Transverse colon (tissue), 4 donors: Measurements from ENCODE around the gene CP. TPM values are rescaled to one million over a fixed set of nuclear protein-coding genes. Genes with fewer than 3 reads are reported as not detected.

Experiments used
- DNase-seq: peaks from one replicate; pipeline ENCODE4 v3.0.0-alpha.2; 2019
- H3K27ac ChIP-seq, 4 donors: fragments of 200-600 bp; sonication (generic); 2 replicates each; pipeline ENCODE4 v1.5.1; 2016 to 2018; ENCODE audit warnings: inconsistent platforms in 4 of 4
- H3K27me3 ChIP-seq: fragments of 200-600 bp; sonication (generic); 2 replicates; pipeline ENCODE4 v1.5.1; 2017; ENCODE audit warnings: inconsistent platforms
- H3K36me3 ChIP-seq, 4 donors: fragments of 200-600 bp; sonication (generic); 2 replicates each; pipeline ENCODE4 v1.5.1; 2017 to 2019; ENCODE audit warnings: inconsistent platforms in 4 of 4
- H3K4me1 ChIP-seq, 4 donors: fragments of 200-600 bp; sonication (generic); 2 replicates each; pipeline ENCODE4 v1.5.1; 2017 to 2020; ENCODE audit warnings: inconsistent platforms in 4 of 4
- H3K4me3 ChIP-seq, 4 donors: fragments of 200-600 bp; sonication (generic); 1 replicate in 1 of 4; 2 replicates in 3 of 4; pipeline versions ENCODE4 v1.5.1 to v1.6.1; 2017 to 2019; ENCODE audit warnings: inconsistent platforms in 4 of 4
- H3K9me3 ChIP-seq, 2 donors: fragments of 200-600 bp; sonication (generic); 2 replicates each; pipeline ENCODE4 v1.5.1; 2017 to 2019; ENCODE audit warnings: inconsistent platforms in 2 of 2
- CTCF ChIP-seq, 5 experiments: fragments of 200-600 bp in 3 of 5; fragments of 450-650 bp in 2 of 5; sonication (generic) in 3 of 5; IDR thresholded peaks; 1 replicate in 2 of 5; 2 replicates in 3 of 5; pipeline ENCODE4 v1.5.1; 2016 to 2017; ENCODE audit warnings: antibody characterized with exemption in 5 of 5, inconsistent platforms in 3 of 5, mild to moderate bottlenecking in 2 of 5, moderate library complexity in 1 of 5
- EP300 ChIP-seq: sonication (generic); formaldehyde crosslinking; IDR thresholded peaks from one replicate; pipeline ENCODE4 v1.6.1; 2017; ENCODE audit warnings: antibody characterized with exemption, low read depth
- POLR2A ChIP-seq: fragments of 450-650 bp; IDR thresholded peaks from one replicate; pipeline ENCODE4 v1.6.1; 2016; ENCODE audit warnings: antibody characterized with exemption, mild to moderate bottlenecking, moderate library complexity
- POLR2AphosphoS5 ChIP-seq, 3 donors: sonication (generic); formaldehyde crosslinking; IDR thresholded peaks; one replicate each; pipeline ENCODE4 v1.6.1; 2016; ENCODE audit warnings: antibody characterized with exemption in 3 of 3
- WGBS, 2 donors: methylation state at CpG; one replicate each; pipeline ENCODE4 v1.1.5; 2018; ENCODE audit warnings: low coverage in 1 of 2; 5-methylcytosine and 5-hydroxymethylcytosine counted together
- in situ Hi-C, 4 donors: fragments of 200-750 bp; cut with MboI; loops; one replicate each; pipeline versions ENCODE4 v1.15.0 to v1.15.1; 2017; ENCODE audit warnings: low sequenced_read_pairs in 3 of 4, low pct_ligation_motif_present in 1 of 4, low pct_unique_long_range_greater_than_20kb in 1 of 4
- intact Hi-C: fragments of 100-400 bp; cut with DNase I; formaldehyde crosslinking; loops from one replicate; pipeline ENCODE4 v1.15.1; 2023; ENCODE audit warnings: low total_unique reads
- total RNA-seq, 4 donors: library from RNA; depleted of rRNA; stranded (reverse); fragments of >200 nt; gene quantifications; one replicate each; pipeline ENCODE4 v1.1.0, GENCODE V29; 2016

The CP gene
- total RNA-seq, 4 donors from 2014 or later = 0.80 to 19.5 (median 7.0) TPM; not detected in 1

GRCh38 chr3:149252272-149252671, 30.6 kb upstream of the CP start:
- in situ Hi-C loops (no loop called here), intact Hi-C loops (no loop called here)
- H3K27me3 ChIP-seq = no peaks in the 10 kb centered on the region
- peaks cover 0 to 10% (median 5%) of the 10 kb centered on the region in 4 donors for H3K4me1 ChIP-seq
- DNase-seq = no peak
- no peaks in the 10 kb centered on the region for H3K9me3 ChIP-seq
- no peak overlapping the region for H3K27ac ChIP-seq
- H3K36me3 ChIP-seq = no peaks in the 10 kb centered on the region
- no peak for TF ChIP-seq POLR2A
- no peak for TF ChIP-seq POLR2AphosphoS5 (IDR thresholded peaks at IDR 0.05)
- 74 to 79% methylated on average over 2 of the region's 2 CpGs for WGBS, 2 donors
- H3K4me3 ChIP-seq = no peak overlapping the region

DNA sequence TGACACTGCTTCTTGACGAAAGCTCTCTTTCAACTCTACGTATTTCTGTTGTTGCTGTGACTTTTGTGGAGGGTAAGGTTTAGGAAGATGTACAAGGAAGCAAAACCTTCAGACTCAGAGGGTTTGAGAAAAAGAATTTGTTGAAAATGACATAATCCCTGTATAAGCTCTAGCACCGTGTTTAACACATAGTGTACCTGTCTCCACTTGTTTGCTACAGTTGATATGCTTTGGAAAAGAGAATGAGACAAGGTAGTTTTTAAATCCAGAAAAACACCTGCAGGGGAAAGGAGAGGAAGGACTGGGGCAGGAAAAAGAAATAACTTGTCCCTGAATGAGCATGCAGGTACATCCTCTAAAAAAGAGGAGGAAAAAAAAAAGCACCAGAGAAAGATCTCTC, 29.6 kb upstream of the CP start:
- TF ChIP-seq CTCF (IDR thresholded peaks at IDR 0.05) (no peak), POLR2AphosphoS5 (IDR thresholded peaks at IDR 0.05) (no peak)
- 94 to 100% methylated on average over 2 to 3 of the region's 3 CpGs for WGBS, 2 donors
- Histone ChIP-seq H3K36me3 (no peaks in the 10 kb centered on the region), H3K4me1 (peaks cover 3 to 21% (median 12%) of the 10 kb centered on the region in 4 donors), H3K9me3 (no peaks in the 10 kb centered on the region), H3K27ac (no peak overlapping the region), H3K27me3 (no peaks in the 10 kb centered on the region), H3K4me3 (no peak overlapping the region)
- in situ Hi-C loops (no loop called here), intact Hi-C loops (no loop called here)
- DNase-seq = no peak

- Histone ChIP-seq H3K4me3 (no peak overlapping the region), H3K27me3 (no peaks in the 10 kb centered on the region), H3K36me3 (no peaks in the 10 kb centered on the region), H3K9me3 (no peaks in the 10 kb centered on the region), H3K4me1 (peaks cover 6 to 34% (median 17%) of the 10 kb centered on the region in 4 donors), H3K27ac (peak overlapping the region in 2 of 4 donors; percentile 7 to 24)
- WGBS, 2 donors = 61 to 64% methylated on average over 5 of the region's 5 CpGs
- intact Hi-C loops (no loop called here), in situ Hi-C loops (no loop called here)
- no peak for TF ChIP-seq POLR2A
- TF ChIP-seq POLR2AphosphoS5 (IDR thresholded peaks at IDR 0.05) = no peak
- TF ChIP-seq CTCF (IDR thresholded peaks at IDR 0.05) = no peak
- no peak for TF ChIP-seq EP300
- DNase-seq = no peak
These were observed 26.5 kb upstream of the CP start for GRCh38 chr3:149247929-149248691.

DNA sequence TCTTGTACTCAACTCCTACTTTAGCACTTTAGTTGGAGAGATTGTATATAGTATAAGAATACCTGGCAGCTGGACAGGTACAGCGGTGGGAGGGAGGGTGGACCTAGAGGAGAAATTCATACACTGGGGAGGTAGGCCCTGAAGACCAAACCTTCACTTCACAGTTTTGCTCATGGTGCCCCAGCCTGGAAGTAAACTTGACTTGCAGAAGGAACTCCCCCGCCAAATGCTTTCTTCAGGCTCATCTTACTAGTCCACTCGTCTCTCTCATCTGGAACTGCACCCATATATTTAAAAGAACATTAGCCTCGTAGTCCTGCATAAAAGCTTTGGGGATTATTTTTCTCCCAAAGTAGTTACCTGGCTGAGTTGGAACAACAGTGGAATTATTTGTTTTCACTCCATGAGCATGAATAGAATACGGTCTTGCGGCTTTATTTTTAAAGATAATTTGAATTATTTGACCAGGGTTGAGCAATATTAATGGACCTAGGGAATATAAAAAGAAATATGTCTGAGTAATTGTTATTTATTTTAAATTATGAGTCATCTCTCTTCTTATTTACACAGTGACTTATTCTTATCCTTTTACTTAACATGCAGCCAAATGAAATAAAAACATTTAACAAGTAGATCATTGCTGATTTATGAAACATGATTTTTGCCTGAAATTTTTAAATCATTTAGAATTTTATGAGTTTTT, 25.5 kb upstream of the CP start:
- Histone ChIP-seq H3K9me3 (no peaks in the 10 kb centered on the region), H3K27ac (peak overlapping the region in 3 of 4 donors; percentile 12 to 38 (median 35)), H3K4me3 (no peak overlapping the region), H3K27me3 (no peaks in the 10 kb centered on the region), H3K36me3 (no peaks in the 10 kb centered on the region), H3K4me1 (peaks cover 6 to 34% (median 17%) of the 10 kb centered on the region in 4 donors)
- WGBS, 2 donors = 78 to 93% methylated on average over 4 to 6 of the region's 6 CpGs
- intact Hi-C loops = no loop called here
- no peak for TF ChIP-seq POLR2A
- no peak for TF ChIP-seq EP300
- TF ChIP-seq CTCF (IDR thresholded peaks at IDR 0.05) = no peak
- no peak for TF ChIP-seq POLR2AphosphoS5 (IDR thresholded peaks at IDR 0.05)
- no peak for DNase-seq
- in situ Hi-C loops = no loop called here
